Ishikawa (cell line): Measurements from ENCODE around the gene DDX49.

Source experiments
- CEBPB ChIP-seq: IDR thresholded peaks from 2 replicates; pipeline ENCODE4 v1.6.1; 2012
- CREB1 ChIP-seq: IDR thresholded peaks from 2 replicates; pipeline ENCODE4 v1.6.1; 2012; ENCODE audit warnings: low read depth
- EGR1 ChIP-seq: IDR thresholded peaks from 2 replicates; pipeline ENCODE4 v1.6.1; 2012
- EP300 ChIP-seq: IDR thresholded peaks from 2 replicates; pipeline ENCODE4 v1.6.1; 2012; ENCODE audit warnings: borderline replicate concordance
- FOXM1 ChIP-seq: IDR thresholded peaks from 2 replicates; pipeline ENCODE4 v1.6.1; 2012; ENCODE audit warnings: low read depth, borderline replicate concordance
- NFIC ChIP-seq: IDR thresholded peaks from 2 replicates; pipeline ENCODE4 v1.6.1; 2012
- RAD21 ChIP-seq: IDR thresholded peaks from 2 replicates; pipeline ENCODE4 v1.6.1; 2012; ENCODE audit warnings: low read depth
- TAF1 ChIP-seq: IDR thresholded peaks from 2 replicates; pipeline ENCODE4 v1.6.1; 2012; ENCODE audit warnings: low read depth, mild to moderate bottlenecking
- TCF12 ChIP-seq: IDR thresholded peaks from 2 replicates; pipeline ENCODE4 v1.6.1; 2012; ENCODE audit warnings: low read depth
- TEAD4 ChIP-seq: IDR thresholded peaks from 2 replicates; pipeline ENCODE4 v1.6.1; 2012
- YY1 ChIP-seq: IDR thresholded peaks from 2 replicates; pipeline ENCODE4 v1.6.1; 2012; ENCODE audit warnings: low read depth
- ZBTB7A ChIP-seq: IDR thresholded peaks from 2 replicates; pipeline ENCODE4 v1.6.1; 2012; ENCODE audit warnings: low read depth
- TF ChIP-seq, protein P1 (sequence below): IDR thresholded peaks from 2 replicates; pipeline ENCODE4 v1.6.1; 2012
- TF ChIP-seq, protein P2 (sequence below): IDR thresholded peaks from 2 replicates; pipeline ENCODE4 v1.6.1; 2012; ENCODE audit warnings: low read depth, mild to moderate bottlenecking
- TF ChIP-seq, protein P3 (sequence below): IDR thresholded peaks from 2 replicates; pipeline ENCODE4 v1.6.1; 2012

The DDX49 gene

DNA sequence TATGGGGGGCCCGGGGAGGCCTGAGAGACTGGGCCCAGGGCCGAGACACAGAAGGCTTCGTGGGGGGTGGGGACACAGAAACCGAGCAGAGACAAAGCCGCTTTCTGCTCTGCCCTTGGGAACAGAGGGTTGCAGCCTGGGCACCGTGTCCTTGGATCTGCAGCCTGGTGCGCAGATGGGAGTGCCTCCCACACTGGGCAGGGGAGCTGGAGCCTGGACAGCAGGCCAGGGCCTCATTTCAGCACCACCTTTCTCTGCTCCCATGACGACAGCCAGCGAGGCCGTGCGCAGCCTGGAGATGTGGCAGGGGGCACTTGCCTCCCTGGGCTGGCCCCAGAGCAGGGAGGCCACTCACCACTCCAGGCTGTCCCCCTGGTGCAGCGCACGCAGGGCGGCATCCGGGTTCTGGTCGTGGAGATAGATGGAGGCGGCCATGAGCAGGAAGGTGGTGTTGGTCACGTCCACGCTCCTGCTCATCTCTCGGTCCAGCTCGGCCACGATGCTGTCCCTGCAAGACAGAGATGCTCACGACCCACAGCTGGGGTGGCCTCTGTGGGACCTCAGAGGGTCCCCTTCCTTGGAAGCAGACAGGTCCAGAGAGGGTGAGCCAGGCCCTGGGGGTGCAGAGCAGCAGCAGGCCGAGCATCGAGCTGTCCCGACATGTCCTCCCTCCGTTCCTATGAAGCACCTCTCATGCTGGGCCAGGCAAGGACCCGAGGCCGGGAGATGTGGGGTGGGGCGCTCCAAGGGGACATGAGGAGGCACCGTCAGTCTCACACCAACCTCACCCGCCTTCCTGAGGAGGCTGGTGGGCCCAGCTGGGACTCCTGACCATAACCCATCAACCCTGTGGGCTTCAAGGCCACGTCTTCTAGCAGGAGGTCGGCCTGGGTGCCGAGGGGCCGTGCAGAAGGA lies 12.7 kb upstream of the DDX49 start:
- TF ChIP-seq, protein P1, sequence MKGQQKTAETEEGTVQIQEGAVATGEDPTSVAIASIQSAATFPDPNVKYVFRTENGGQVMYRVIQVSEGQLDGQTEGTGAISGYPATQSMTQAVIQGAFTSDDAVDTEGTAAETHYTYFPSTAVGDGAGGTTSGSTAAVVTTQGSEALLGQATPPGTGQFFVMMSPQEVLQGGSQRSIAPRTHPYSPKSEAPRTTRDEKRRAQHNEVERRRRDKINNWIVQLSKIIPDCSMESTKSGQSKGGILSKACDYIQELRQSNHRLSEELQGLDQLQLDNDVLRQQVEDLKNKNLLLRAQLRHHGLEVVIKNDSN, result no peak
- TF ChIP-seq ZBTB7A (no peak), TEAD4 (no peak), RAD21 (no peak), EGR1 (no peak), CREB1 (no peak), TCF12 (no peak), YY1 (no peak), TAF1 (no peak), EP300 (no peak), CEBPB (no peak), FOXM1 (no peak), NFIC (no peak)
- TF ChIP-seq, protein P2, sequence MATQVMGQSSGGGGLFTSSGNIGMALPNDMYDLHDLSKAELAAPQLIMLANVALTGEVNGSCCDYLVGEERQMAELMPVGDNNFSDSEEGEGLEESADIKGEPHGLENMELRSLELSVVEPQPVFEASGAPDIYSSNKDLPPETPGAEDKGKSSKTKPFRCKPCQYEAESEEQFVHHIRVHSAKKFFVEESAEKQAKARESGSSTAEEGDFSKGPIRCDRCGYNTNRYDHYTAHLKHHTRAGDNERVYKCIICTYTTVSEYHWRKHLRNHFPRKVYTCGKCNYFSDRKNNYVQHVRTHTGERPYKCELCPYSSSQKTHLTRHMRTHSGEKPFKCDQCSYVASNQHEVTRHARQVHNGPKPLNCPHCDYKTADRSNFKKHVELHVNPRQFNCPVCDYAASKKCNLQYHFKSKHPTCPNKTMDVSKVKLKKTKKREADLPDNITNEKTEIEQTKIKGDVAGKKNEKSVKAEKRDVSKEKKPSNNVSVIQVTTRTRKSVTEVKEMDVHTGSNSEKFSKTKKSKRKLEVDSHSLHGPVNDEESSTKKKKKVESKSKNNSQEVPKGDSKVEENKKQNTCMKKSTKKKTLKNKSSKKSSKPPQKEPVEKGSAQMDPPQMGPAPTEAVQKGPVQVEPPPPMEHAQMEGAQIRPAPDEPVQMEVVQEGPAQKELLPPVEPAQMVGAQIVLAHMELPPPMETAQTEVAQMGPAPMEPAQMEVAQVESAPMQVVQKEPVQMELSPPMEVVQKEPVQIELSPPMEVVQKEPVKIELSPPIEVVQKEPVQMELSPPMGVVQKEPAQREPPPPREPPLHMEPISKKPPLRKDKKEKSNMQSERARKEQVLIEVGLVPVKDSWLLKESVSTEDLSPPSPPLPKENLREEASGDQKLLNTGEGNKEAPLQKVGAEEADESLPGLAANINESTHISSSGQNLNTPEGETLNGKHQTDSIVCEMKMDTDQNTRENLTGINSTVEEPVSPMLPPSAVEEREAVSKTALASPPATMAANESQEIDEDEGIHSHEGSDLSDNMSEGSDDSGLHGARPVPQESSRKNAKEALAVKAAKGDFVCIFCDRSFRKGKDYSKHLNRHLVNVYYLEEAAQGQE, result no peak
- TF ChIP-seq, protein P3, sequence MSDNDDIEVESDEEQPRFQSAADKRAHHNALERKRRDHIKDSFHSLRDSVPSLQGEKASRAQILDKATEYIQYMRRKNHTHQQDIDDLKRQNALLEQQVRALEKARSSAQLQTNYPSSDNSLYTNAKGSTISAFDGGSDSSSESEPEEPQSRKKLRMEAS, result no peak

DNA sequence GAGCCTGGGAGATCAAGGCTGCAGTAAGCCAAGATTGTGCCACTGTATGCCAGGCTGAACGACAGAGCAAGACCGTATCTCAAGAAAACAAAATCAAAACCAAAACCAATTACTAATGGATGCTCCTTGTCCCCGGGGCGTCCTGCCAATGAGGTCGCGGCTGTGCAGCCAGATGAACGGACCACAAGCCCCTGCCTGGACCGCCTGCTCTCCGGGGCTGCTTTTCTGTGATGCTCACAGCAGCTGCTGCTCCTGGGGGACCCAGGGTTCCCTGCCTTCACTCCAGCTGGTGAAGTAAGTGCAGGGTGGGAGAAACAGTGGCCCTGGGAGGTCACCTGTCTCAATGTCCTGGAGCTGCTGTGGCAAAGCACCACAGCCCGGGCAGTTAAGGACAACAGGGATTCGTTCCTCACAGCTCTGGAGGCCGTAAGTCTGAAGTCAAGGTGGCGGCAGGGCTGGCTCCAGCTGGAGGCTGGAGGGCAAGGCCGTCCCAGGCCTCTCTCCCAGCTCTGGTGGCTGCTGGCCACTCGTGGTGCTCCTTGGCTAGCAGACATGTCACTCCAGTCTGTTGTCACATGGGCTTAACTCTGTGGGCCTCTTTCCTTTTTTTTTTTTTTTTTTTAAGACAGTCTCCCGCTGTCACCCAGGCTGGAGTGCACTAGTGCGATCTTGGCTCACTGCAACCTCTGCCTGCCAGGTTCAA lies 10.4 kb upstream of the DDX49 start:
- TF ChIP-seq CREB1 (no peak), EP300 (no peak), TAF1 (no peak), YY1 (no peak), FOXM1 (no peak), TCF12 (no peak), NFIC (no peak), CEBPB (no peak)
- TF ChIP-seq, protein P3, result no peak
- TF ChIP-seq, protein P2, result no peak

DNA sequence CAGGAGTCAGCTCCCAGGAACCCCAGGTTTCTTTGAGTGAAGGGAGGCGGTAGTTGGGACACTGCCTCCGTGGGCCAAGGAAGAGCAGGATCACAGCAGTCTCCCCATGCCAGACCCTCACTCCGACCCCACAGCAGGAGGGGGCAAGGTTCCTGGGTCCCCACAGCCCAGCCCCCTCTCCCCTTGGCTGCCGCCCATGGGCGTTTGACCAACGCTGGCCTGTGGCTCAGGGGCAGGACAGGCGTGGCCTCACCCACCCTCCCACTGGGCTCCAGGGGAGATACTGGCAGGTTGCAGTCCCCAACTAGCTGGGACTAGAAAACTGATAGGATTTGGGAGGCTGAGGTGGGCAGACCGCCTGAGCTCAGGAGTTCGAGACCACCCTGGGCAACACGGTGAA lies 9.5 kb upstream of the DDX49 start:
- TF ChIP-seq FOXM1 (no peak), EP300 (no peak), EGR1 (no peak), NFIC (no peak), CEBPB (no peak), RAD21 (no peak), CREB1 (no peak), TAF1 (no peak), YY1 (no peak), ZBTB7A (no peak), TEAD4 (no peak), TCF12 (no peak)
- TF ChIP-seq, protein P2, result no peak
- TF ChIP-seq, protein P3, result no peak
- TF ChIP-seq, protein P1, result no peak
